Measurements from ENCODE around the gene LRP1. TPM values are rescaled to one million over a fixed set of nuclear protein-coding genes. Genes with fewer than 3 reads are reported as not detected.

The LRP1 gene
- total RNA-seq, 1 donor from 2014 or later: 370 TPM

Other genes starting within 250 kb of the LRP1 start
- not detected for gene SDR9C7, start 194.1 kb upstream of the LRP1 start, total RNA-seq
- gene RDH16, start 170.9 kb upstream of the LRP1 start, total RNA-seq: 162 TPM
- gene ZBTB39, start 121.9 kb upstream of the LRP1 start, total RNA-seq: 3.5 TPM
- gene TAC3, start 112.0 kb upstream of the LRP1 start, total RNA-seq: not detected
- 0.28 TPM for gene MYO1A, start 78.4 kb upstream of the LRP1 start, total RNA-seq
- gene NEMP1, start 49.7 kb upstream of the LRP1 start, total RNA-seq: 5.3 TPM
- 12.9 TPM for gene NAB2, start 39.4 kb upstream of the LRP1 start, total RNA-seq
- 97.6 TPM for gene STAT6, start 17.1 kb upstream of the LRP1 start, total RNA-seq
- gene LRP1-AS, start 19.1 kb downstream of the LRP1 start, total RNA-seq: not detected
- gene NXPH4, start 88.3 kb downstream of the LRP1 start, total RNA-seq: 0.13 TPM
- 242 TPM for gene SHMT2, start 101.2 kb downstream of the LRP1 start, total RNA-seq
- gene STAC3, start 122.7 kb downstream of the LRP1 start, total RNA-seq: 2.3 TPM

All from left lobe of liver (tissue), 1 donor.